Measurements from ENCODE around the gene HIGD2A.

HIGD2A gene

GRCh38 chr5:176360894-176361436, 27.6 kb upstream of the HIGD2A start:
- H3K4me1 ChIP-seq (ENCODE audit: control insufficient read depth, insufficient read depth, low read length), result peaks cover 6% of the 10 kb centered on the region
- peak overlapping the region; percentile 77 for H3K27ac ChIP-seq (ENCODE audit: low read depth, low read length)
- H3K9ac ChIP-seq (ENCODE audit: low read length), result peak overlapping the region; percentile 95
- H3K36me3 ChIP-seq (ENCODE audit: control insufficient read depth, insufficient read depth, low read length), result no peaks in the 10 kb centered on the region
- peak overlapping the region; percentile 91 for H3K4me3 ChIP-seq (ENCODE audit: low read length)
- no peaks in the 10 kb centered on the region for H3K27me3 ChIP-seq (ENCODE audit: control insufficient read depth, insufficient read depth, low read length)

GRCh38 chr5:176361437-176362232, 26.9 kb upstream of the HIGD2A start, which contains the start of gene KIAA1191:
TSS of gene KIAA1191 (minus strand) at chr5:176361764. CDS start at chr5:176359508, 2,256 bp downstream.
- peak within 1 kb of the TSS; percentile 95 for H3K9ac ChIP-seq (ENCODE audit: low read length)
- H3K27ac ChIP-seq (ENCODE audit: low read depth, low read length), result peak within 1 kb of the TSS; percentile 77
- no peaks in the 10 kb centered on the region for H3K36me3 ChIP-seq (ENCODE audit: control insufficient read depth, insufficient read depth, low read length)
- peaks cover 10% of the 10 kb centered on the region for H3K4me1 ChIP-seq (ENCODE audit: control insufficient read depth, insufficient read depth, low read length)
- peak within 1 kb of the TSS; percentile 91 for H3K4me3 ChIP-seq (ENCODE audit: low read length)
- peaks cover 3% of the 10 kb centered on the region for H3K27me3 ChIP-seq (ENCODE audit: control insufficient read depth, insufficient read depth, low read length)

- Histone ChIP-seq H3K36me3 (ENCODE audit: control insufficient read depth, insufficient read depth, low read length) (no peaks in the 10 kb centered on the region), H3K9ac (ENCODE audit: low read length) (no peak overlapping the region), H3K4me1 (ENCODE audit: control insufficient read depth, insufficient read depth, low read length) (peaks cover 11% of the 10 kb centered on the region), H3K27me3 (ENCODE audit: control insufficient read depth, insufficient read depth, low read length) (peaks cover 3% of the 10 kb centered on the region), H3K27ac (ENCODE audit: low read depth, low read length) (peak overlapping the region; percentile 16), H3K4me3 (ENCODE audit: low read length) (peak overlapping the region; percentile 91)
Observed at GRCh38 chr5:176362233-176362490, 26.4 kb upstream of the HIGD2A start.

- Histone ChIP-seq H3K4me3 (ENCODE audit: low read length) (peak overlapping the region; percentile 59), H3K36me3 (ENCODE audit: control insufficient read depth, insufficient read depth, low read length) (no peaks in the 10 kb centered on the region), H3K27ac (ENCODE audit: low read depth, low read length) (peak overlapping the region; percentile 87), H3K4me1 (ENCODE audit: control insufficient read depth, insufficient read depth, low read length) (peaks cover 11% of the 10 kb centered on the region), H3K9ac (ENCODE audit: low read length) (peak overlapping the region; percentile 6), H3K27me3 (ENCODE audit: control insufficient read depth, insufficient read depth, low read length) (peaks cover 3% of the 10 kb centered on the region)
Observed at GRCh38 chr5:176364765-176365350, 23.7 kb upstream of the HIGD2A start.

- H3K9ac ChIP-seq (ENCODE audit: low read length), result peak within 1 kb of the TSS; percentile 53
- peaks cover 11% of the 10 kb centered on the region for H3K4me1 ChIP-seq (ENCODE audit: control insufficient read depth, insufficient read depth, low read length)
- no peaks in the 10 kb centered on the region for H3K36me3 ChIP-seq (ENCODE audit: control insufficient read depth, insufficient read depth, low read length)
- H3K4me3 ChIP-seq (ENCODE audit: low read length), result peak within 1 kb of the TSS; percentile 59
- peaks cover 3% of the 10 kb centered on the region for H3K27me3 ChIP-seq (ENCODE audit: control insufficient read depth, insufficient read depth, low read length)
- H3K27ac ChIP-seq (ENCODE audit: low read depth, low read length), result peak within 1 kb of the TSS; percentile 87
Observed at GRCh38 chr5:176365351-176366231, 23.0 kb upstream of the HIGD2A start, which contains the start of gene ARL10. TSS of gene ARL10 (plus strand) at chr5:176365487. CDS start at chr5:176365564, 77 bp downstream.

GRCh38 chr5:176366232-176366894, 22.2 kb upstream of the HIGD2A start:
- H3K27ac ChIP-seq (ENCODE audit: low read depth, low read length), result peak overlapping the region; percentile 50
- peak overlapping the region; percentile 53 for H3K9ac ChIP-seq (ENCODE audit: low read length)
- peaks cover 9% of the 10 kb centered on the region for H3K4me1 ChIP-seq (ENCODE audit: control insufficient read depth, insufficient read depth, low read length)

GRCh38 chr5:176368726-176369125, 19.8 kb upstream of the HIGD2A start:
- Histone ChIP-seq H3K36me3 (ENCODE audit: control insufficient read depth, insufficient read depth, low read length) (no peaks in the 10 kb centered on the region), H3K4me1 (ENCODE audit: control insufficient read depth, insufficient read depth, low read length) (peaks cover 5% of the 10 kb centered on the region), H3K27ac (ENCODE audit: low read depth, low read length) (no peak overlapping the region), H3K9ac (ENCODE audit: low read length) (no peak overlapping the region), H3K4me3 (ENCODE audit: low read length) (no peak overlapping the region), H3K27me3 (ENCODE audit: control insufficient read depth, insufficient read depth, low read length) (peaks cover 3% of the 10 kb centered on the region)

More at GRCh38 chr5:176366232-176366894, 22.2 kb upstream of the HIGD2A start:
- H3K27me3 ChIP-seq (ENCODE audit: control insufficient read depth, insufficient read depth, low read length), result peaks cover 3% of the 10 kb centered on the region
- H3K36me3 ChIP-seq (ENCODE audit: control insufficient read depth, insufficient read depth, low read length), result no peaks in the 10 kb centered on the region
- H3K4me3 ChIP-seq (ENCODE audit: low read length), result peak overlapping the region; percentile 59

- Histone ChIP-seq H3K4me3 (ENCODE audit: low read length) (no peak overlapping the region), H3K27me3 (ENCODE audit: control insufficient read depth, insufficient read depth, low read length) (peaks cover 3% of the 10 kb centered on the region), H3K36me3 (ENCODE audit: control insufficient read depth, insufficient read depth, low read length) (no peaks in the 10 kb centered on the region), H3K4me1 (ENCODE audit: control insufficient read depth, insufficient read depth, low read length) (peaks cover 5% of the 10 kb centered on the region), H3K27ac (ENCODE audit: low read depth, low read length) (no peak overlapping the region), H3K9ac (ENCODE audit: low read length) (no peak overlapping the region)
Observed at GRCh38 chr5:176369934-176370711, 18.4 kb upstream of the HIGD2A start.

- no peak overlapping the region for H3K27ac ChIP-seq (ENCODE audit: low read depth, low read length)
- no peaks in the 10 kb centered on the region for H3K4me1 ChIP-seq (ENCODE audit: control insufficient read depth, insufficient read depth, low read length)
- no peak overlapping the region for H3K9ac ChIP-seq (ENCODE audit: low read length)
- no peaks in the 10 kb centered on the region for H3K27me3 ChIP-seq (ENCODE audit: control insufficient read depth, insufficient read depth, low read length)
- no peak overlapping the region for H3K4me3 ChIP-seq (ENCODE audit: low read length)
- no peaks in the 10 kb centered on the region for H3K36me3 ChIP-seq (ENCODE audit: control insufficient read depth, insufficient read depth, low read length)
Observed at GRCh38 chr5:176371621-176372539, 16.7 kb upstream of the HIGD2A start.

GRCh38 chr5:176373100-176373818, 15.3 kb upstream of the HIGD2A start:
- Histone ChIP-seq H3K9ac (ENCODE audit: low read length) (no peak overlapping the region), H3K36me3 (ENCODE audit: control insufficient read depth, insufficient read depth, low read length) (no peaks in the 10 kb centered on the region), H3K27ac (ENCODE audit: low read depth, low read length) (no peak overlapping the region), H3K27me3 (ENCODE audit: control insufficient read depth, insufficient read depth, low read length) (no peaks in the 10 kb centered on the region), H3K4me3 (ENCODE audit: low read length) (no peak overlapping the region), H3K4me1 (ENCODE audit: control insufficient read depth, insufficient read depth, low read length) (no peaks in the 10 kb centered on the region)

Data from rectal smooth muscle tissue (tissue), 1 donor.